ENCODE results near the gene DOCK1.

Gene DOCK1

GRCh38 chr10:127353544-127353943 is 448.3 kb downstream of the DOCK1 start:
- DNase-seq (ENCODE audit: low spot score) = no peak
- TF ChIP-seq, protein P1, sequence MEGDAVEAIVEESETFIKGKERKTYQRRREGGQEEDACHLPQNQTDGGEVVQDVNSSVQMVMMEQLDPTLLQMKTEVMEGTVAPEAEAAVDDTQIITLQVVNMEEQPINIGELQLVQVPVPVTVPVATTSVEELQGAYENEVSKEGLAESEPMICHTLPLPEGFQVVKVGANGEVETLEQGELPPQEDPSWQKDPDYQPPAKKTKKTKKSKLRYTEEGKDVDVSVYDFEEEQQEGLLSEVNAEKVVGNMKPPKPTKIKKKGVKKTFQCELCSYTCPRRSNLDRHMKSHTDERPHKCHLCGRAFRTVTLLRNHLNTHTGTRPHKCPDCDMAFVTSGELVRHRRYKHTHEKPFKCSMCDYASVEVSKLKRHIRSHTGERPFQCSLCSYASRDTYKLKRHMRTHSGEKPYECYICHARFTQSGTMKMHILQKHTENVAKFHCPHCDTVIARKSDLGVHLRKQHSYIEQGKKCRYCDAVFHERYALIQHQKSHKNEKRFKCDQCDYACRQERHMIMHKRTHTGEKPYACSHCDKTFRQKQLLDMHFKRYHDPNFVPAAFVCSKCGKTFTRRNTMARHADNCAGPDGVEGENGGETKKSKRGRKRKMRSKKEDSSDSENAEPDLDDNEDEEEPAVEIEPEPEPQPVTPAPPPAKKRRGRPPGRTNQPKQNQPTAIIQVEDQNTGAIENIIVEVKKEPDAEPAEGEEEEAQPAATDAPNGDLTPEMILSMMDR (IDR thresholded peaks at IDR 0.05; ENCODE audit: extremely low read depth, missing control alignments) = no peak

- TF ChIP-seq, protein P1 (IDR thresholded peaks at IDR 0.05; ENCODE audit: extremely low read depth, missing control alignments) = no peak
- DNase-seq (ENCODE audit: low spot score) = no peak
These were observed 449.0 kb downstream of the DOCK1 start for GRCh38 chr10:127354255-127354654.

DNA sequence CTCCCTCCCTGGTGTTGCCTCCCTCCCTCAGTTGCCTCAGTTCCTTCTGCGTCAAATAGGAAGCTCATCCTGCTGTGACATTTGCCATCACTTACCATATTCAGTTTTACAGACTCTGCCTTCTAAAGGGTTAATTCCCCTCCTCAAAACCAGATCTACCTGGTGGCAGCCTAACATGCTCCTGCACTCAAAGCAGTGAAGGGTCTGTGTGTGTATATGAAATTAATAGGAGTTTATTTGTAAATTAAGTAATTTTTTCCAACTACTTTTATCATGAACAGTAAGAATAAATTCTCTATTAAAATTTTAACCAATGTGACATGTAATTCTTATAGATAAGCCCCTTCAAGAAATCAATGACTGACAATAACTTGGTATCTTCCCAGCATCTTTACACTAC is 449.8 kb downstream of the DOCK1 start:
- DNase-seq (ENCODE audit: low spot score) = no peak
- TF ChIP-seq, protein P1 (IDR thresholded peaks at IDR 0.05; ENCODE audit: extremely low read depth, missing control alignments) = no peak

GRCh38 chr10:127356360-127356759 is 451.1 kb downstream of the DOCK1 start:
- DNase-seq (ENCODE audit: low spot score) = no peak
- TF ChIP-seq, protein P1 (IDR thresholded peaks at IDR 0.05; ENCODE audit: extremely low read depth, missing control alignments) = no peak

- TF ChIP-seq, protein P1 (IDR thresholded peaks at IDR 0.05; ENCODE audit: extremely low read depth, missing control alignments) = no peak
These were observed 452.0 kb downstream of the DOCK1 start for GRCh38 chr10:127357265-127357664.

GRCh38 chr10:127358337-127358736 is 453.1 kb downstream of the DOCK1 start:
- TF ChIP-seq, protein P1 (IDR thresholded peaks at IDR 0.05; ENCODE audit: extremely low read depth, missing control alignments) = no peak
- no peak for DNase-seq (ENCODE audit: low spot score)

More at GRCh38 chr10:127357265-127357664, 452.0 kb downstream of the DOCK1 start:
- no peak for DNase-seq (ENCODE audit: low spot score)

DNA sequence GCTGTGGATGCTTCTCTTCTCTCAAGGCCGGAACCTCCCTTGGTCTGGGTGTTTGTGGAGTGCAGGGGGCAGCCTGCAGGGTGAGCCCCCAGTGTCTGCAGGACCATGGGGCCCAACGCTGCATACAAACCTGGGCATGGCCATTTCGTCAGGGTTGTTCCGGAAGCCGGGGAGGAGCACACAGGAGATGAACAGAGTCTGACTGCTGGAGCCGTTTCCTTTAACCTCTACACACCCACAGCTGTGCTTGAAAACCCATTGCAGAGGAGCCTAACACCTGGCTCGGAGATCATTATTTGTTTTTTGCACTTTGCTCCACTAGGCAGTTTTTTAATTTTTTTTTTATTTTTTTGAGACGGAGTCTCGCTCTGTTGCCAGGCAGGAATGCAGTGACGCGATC is 458.8 kb downstream of the DOCK1 start:
- no peak for DNase-seq (ENCODE audit: low spot score)
- TF ChIP-seq, protein P1 (IDR thresholded peaks at IDR 0.05; ENCODE audit: extremely low read depth, missing control alignments) = no peak
